Body of pancreas (tissue), 4 donors: ENCODE measurements around the gene PUSL1.

Source experiments
- POLR2A ChIP-seq, 3 donors: fragments of 450-650 bp; IDR thresholded peaks; one replicate each; pipeline ENCODE4 v1.6.1; 2016; ENCODE audit warnings: antibody characterized with exemption in 3 of 3, mild to moderate bottlenecking in 2 of 3
- TF ChIP-seq, protein P1 (sequence below), 7 experiments: fragments of 450-650 bp in 4 of 7; fragments of 200-600 bp in 3 of 7; sonication (generic) in 3 of 7; IDR thresholded peaks; one replicate each; pipeline ENCODE4 v1.5.1; 2016 to 2019; ENCODE audit warnings: antibody characterized with exemption in 7 of 7

DNA sequence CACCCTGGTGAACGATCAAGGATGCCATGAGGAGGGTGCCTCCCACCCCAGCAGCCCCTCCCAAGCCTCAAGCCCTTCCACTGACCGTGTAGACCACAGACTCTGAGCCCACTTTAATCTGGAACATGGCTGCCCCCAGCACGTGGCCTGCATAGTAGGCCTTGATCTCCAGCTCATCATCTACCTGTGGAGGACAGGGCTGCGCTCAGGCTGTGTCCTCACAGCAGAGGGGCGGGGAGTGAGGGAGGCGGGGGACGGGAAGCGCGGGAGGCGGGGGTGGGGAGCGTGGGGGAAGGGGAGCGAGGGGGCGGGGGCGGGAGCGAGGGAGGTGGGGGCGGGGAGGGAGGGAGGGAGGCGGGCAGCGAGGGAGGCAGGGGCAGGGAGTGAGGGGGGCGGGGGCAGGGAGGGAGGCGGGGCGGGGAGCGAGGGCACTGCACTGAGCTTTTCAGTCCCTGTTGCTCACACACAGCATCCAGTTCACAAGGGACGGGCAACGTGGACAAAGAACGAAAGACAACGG lies 7.1 kb downstream of the PUSL1 start:
- no peak for TF ChIP-seq POLR2A (IDR thresholded peaks at IDR 0.05)
- TF ChIP-seq, protein P1, sequence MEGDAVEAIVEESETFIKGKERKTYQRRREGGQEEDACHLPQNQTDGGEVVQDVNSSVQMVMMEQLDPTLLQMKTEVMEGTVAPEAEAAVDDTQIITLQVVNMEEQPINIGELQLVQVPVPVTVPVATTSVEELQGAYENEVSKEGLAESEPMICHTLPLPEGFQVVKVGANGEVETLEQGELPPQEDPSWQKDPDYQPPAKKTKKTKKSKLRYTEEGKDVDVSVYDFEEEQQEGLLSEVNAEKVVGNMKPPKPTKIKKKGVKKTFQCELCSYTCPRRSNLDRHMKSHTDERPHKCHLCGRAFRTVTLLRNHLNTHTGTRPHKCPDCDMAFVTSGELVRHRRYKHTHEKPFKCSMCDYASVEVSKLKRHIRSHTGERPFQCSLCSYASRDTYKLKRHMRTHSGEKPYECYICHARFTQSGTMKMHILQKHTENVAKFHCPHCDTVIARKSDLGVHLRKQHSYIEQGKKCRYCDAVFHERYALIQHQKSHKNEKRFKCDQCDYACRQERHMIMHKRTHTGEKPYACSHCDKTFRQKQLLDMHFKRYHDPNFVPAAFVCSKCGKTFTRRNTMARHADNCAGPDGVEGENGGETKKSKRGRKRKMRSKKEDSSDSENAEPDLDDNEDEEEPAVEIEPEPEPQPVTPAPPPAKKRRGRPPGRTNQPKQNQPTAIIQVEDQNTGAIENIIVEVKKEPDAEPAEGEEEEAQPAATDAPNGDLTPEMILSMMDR (IDR thresholded peaks at IDR 0.05), result no peak
